H9 (cell line): ENCODE measurements around the gene CACNG5. TPM values are rescaled to one million over a fixed set of nuclear protein-coding genes. Genes with fewer than 3 reads are reported as not detected.
"Not testable (repeated sequence)": the region's sequence is repeated elsewhere in the genome, so short reads cannot be mapped to it uniquely, and the experiment has no call there.

ENCODE experiments used
- DNase-seq: peaks from one replicate; pipeline ENCODE4 v3.0.0-alpha.2; 2017
- H2AFZ ChIP-seq: one replicate; pipeline ENCODE4 v1.6.1; 2013; ENCODE audit warnings: mild to moderate bottlenecking, low read length, control low read depth, moderate library complexity
- H2AK5ac ChIP-seq: 2 replicates; pipeline ENCODE4 v1.6.1; 2013; ENCODE audit warnings: low read length, control low read depth, mixed read lengths; ENCODE audit not compliant: insufficient read length
- H2BK120ac ChIP-seq: one replicate; pipeline ENCODE4 v1.6.1; 2013; ENCODE audit warnings: low read depth, mild to moderate bottlenecking, low read length, control low read depth, inconsistent platforms; ENCODE audit not compliant: poor library complexity, severe bottlenecking
- H2BK12ac ChIP-seq: 2 replicates; pipeline ENCODE4 v1.6.1; 2013; ENCODE audit warnings: low read length, control low read depth, mixed read lengths, low read depth; ENCODE audit not compliant: insufficient read length
- H2BK15ac ChIP-seq: 2 replicates; pipeline ENCODE4 v1.6.1; 2013; ENCODE audit warnings: low read depth, low read length, control low read depth
- H2BK20ac ChIP-seq: one replicate; pipeline ENCODE4 v1.6.1; 2013; ENCODE audit warnings: low read depth, mild to moderate bottlenecking, low read length, control low read depth, inconsistent platforms; ENCODE audit not compliant: poor library complexity, severe bottlenecking
- H2BK5ac ChIP-seq: 2 replicates; pipeline ENCODE4 v1.6.1; 2013; ENCODE audit warnings: low read length, control low read depth, mixed read lengths; ENCODE audit not compliant: insufficient read length
- H3K14ac ChIP-seq: 2 replicates; pipeline ENCODE4 v1.6.1; 2013; ENCODE audit warnings: low read length, control low read depth; ENCODE audit not compliant: insufficient read depth
- H3K18ac ChIP-seq: 2 replicates; pipeline ENCODE4 v1.6.1; 2013; ENCODE audit warnings: low read depth, mild to moderate bottlenecking, mixed read lengths, low read length, control low read depth; ENCODE audit not compliant: insufficient read length
- H3K23ac ChIP-seq: 2 replicates; pipeline ENCODE4 v1.6.1; 2013; ENCODE audit warnings: low read length, control low read depth, mixed read lengths, low read depth; ENCODE audit not compliant: insufficient read length
- H3K23me2 ChIP-seq: 2 replicates; pipeline ENCODE4 v1.6.1; 2013; ENCODE audit warnings: low read depth, mild to moderate bottlenecking, mixed read lengths, low read length, control low read depth; ENCODE audit not compliant: insufficient read length, poor library complexity, severe bottlenecking
- H3K27ac ChIP-seq: 2 replicates; pipeline ENCODE4 v1.5.1; 2013; ENCODE audit warnings: low read length, control low read depth, mixed read lengths, low read depth; ENCODE audit not compliant: insufficient read length
- H3K27me3 ChIP-seq: 2 replicates; pipeline ENCODE4 v1.6.1; 2013; ENCODE audit warnings: low read length, control low read depth, inconsistent platforms; ENCODE audit not compliant: insufficient read depth
- H3K4ac ChIP-seq: 2 replicates; pipeline ENCODE4 v1.6.1; 2013; ENCODE audit warnings: low read depth, mild to moderate bottlenecking, control low read depth, inconsistent platforms, low read length, moderate library complexity
- H3K4me1 ChIP-seq: 2 replicates; pipeline ENCODE4 v1.6.1; 2013; ENCODE audit warnings: low read length, control low read depth, inconsistent platforms; ENCODE audit not compliant: insufficient read depth
- H3K4me2 ChIP-seq: 2 replicates; pipeline ENCODE4 v1.6.1; 2013; ENCODE audit warnings: low read length, control low read depth, mixed read lengths; ENCODE audit not compliant: insufficient read length, insufficient read depth
- H3K56ac ChIP-seq: 2 replicates; pipeline ENCODE4 v1.6.1; 2013; ENCODE audit warnings: low read depth, mild to moderate bottlenecking, mixed read lengths, low read length, control low read depth; ENCODE audit not compliant: insufficient read length
- H3K79me1 ChIP-seq: 2 replicates; pipeline ENCODE4 v1.6.1; 2013; ENCODE audit warnings: low read depth, mild to moderate bottlenecking, moderate library complexity, low read length, control low read depth, inconsistent platforms; ENCODE audit not compliant: insufficient read depth, poor library complexity, severe bottlenecking
- H3K79me2 ChIP-seq: 2 replicates; pipeline ENCODE4 v1.6.1; 2013; ENCODE audit warnings: low read length, control low read depth, inconsistent platforms; ENCODE audit not compliant: insufficient read depth
- H3K9ac ChIP-seq: 2 replicates; pipeline ENCODE4 v1.6.1; 2013; ENCODE audit warnings: low read length, control low read depth, mixed read lengths; ENCODE audit not compliant: insufficient read length; ENCODE audit errors: extremely low read depth
- H3K9me3 ChIP-seq: one replicate; pipeline ENCODE4 v1.6.1; 2013; ENCODE audit warnings: low read depth, low read length, inconsistent platforms; ENCODE audit not compliant: control insufficient read depth
- H3T11ph ChIP-seq: one replicate; pipeline ENCODE4 v1.6.1; 2013; ENCODE audit warnings: mild to moderate bottlenecking, low read length, control low read depth, inconsistent platforms
- H4K20me1 ChIP-seq: one replicate; pipeline ENCODE4 v1.6.1; 2013; ENCODE audit not compliant: control insufficient read depth, insufficient read length, insufficient read depth
- H4K5ac ChIP-seq: 2 replicates; pipeline ENCODE4 v1.6.1; 2013; ENCODE audit warnings: low read depth, mild to moderate bottlenecking, mixed read lengths, low read length, control low read depth; ENCODE audit not compliant: insufficient read length
- H4K8ac ChIP-seq: replicated peaks from 2 replicates; pipeline ENCODE4 v1.6.1; 2013; ENCODE audit warnings: low read length, control low read depth, mixed read lengths, low read depth; ENCODE audit not compliant: insufficient read length
- H4K91ac ChIP-seq: 2 replicates; pipeline ENCODE4 v1.6.1; 2013; ENCODE audit warnings: low read depth, mild to moderate bottlenecking, moderate library complexity, mixed read lengths, low read length, control low read depth; ENCODE audit not compliant: insufficient read length
- H3K27ac Mint-ChIP-seq, 3 experiments: 2 replicates in 2 of 3; 3 replicates in 1 of 3; pipeline ENCODE4 v1.8.0; 2020 to 2021; ENCODE audit warnings: mixed read lengths in 3 of 3, mild to moderate bottlenecking in 1 of 3, moderate library complexity in 1 of 3
- H3K27me3 Mint-ChIP-seq: 2 replicates; pipeline ENCODE4 v1.8.0; 2021; ENCODE audit warnings: low read depth, mild to moderate bottlenecking, moderate library complexity, mixed read lengths
- H3K36me3 Mint-ChIP-seq, 3 experiments: 2 replicates in 2 of 3; 3 replicates in 1 of 3; pipeline ENCODE4 v1.8.0; 2020 to 2021; ENCODE audit warnings: low read depth in 3 of 3, mixed read lengths in 3 of 3; ENCODE audit not compliant: insufficient read depth in 1 of 3
- H3K4me1 Mint-ChIP-seq, 2 experiments: 2 replicates each; pipeline ENCODE4 v1.8.0; 2020; ENCODE audit warnings: mixed read lengths in 2 of 2
- H3K4me3 Mint-ChIP-seq, 2 experiments: 2 replicates in 1 of 2; 3 replicates in 1 of 2; pipeline ENCODE4 v1.8.0; 2020 to 2021; ENCODE audit warnings: mild to moderate bottlenecking in 2 of 2, mixed read lengths in 2 of 2, moderate library complexity in 1 of 2
- H3K9me3 Mint-ChIP-seq, 2 experiments: 2 replicates in 1 of 2; 3 replicates in 1 of 2; pipeline ENCODE4 v1.8.0; 2020; ENCODE audit warnings: mild to moderate bottlenecking in 2 of 2, mixed read lengths in 2 of 2, moderate library complexity in 1 of 2
- WGBS: extraction: QIAGEN DNeasy Blood & Tissue Kit; methylation state at CpG from one replicate; pipeline ENCODE4 v1.1.7; 2013; ENCODE audit warnings: missing lambda C conversion rate, low lambda C conversion rate, mixed read lengths; ENCODE audit not compliant: insufficient read length; ENCODE audit errors: extremely low coverage; 5-methylcytosine and 5-hydroxymethylcytosine counted together
- total RNA-seq: library from RNA; stranded (reverse); gene quantifications from 2 replicates; pipeline ENCODE4 v1.2.1, GENCODE V29; 2021
- TF ChIP-seq, protein P1 (sequence below): fragments of 200-600 bp; sonication (generic); conservative IDR thresholded peaks from 3 replicates; pipeline ENCODE4 v1.8.0; 2021; ENCODE audit warnings: antibody characterized with exemption, mild to moderate bottlenecking

The CACNG5 gene
- total RNA-seq, 1 experiment from 2014 or later, result 1.6 TPM

DNA sequence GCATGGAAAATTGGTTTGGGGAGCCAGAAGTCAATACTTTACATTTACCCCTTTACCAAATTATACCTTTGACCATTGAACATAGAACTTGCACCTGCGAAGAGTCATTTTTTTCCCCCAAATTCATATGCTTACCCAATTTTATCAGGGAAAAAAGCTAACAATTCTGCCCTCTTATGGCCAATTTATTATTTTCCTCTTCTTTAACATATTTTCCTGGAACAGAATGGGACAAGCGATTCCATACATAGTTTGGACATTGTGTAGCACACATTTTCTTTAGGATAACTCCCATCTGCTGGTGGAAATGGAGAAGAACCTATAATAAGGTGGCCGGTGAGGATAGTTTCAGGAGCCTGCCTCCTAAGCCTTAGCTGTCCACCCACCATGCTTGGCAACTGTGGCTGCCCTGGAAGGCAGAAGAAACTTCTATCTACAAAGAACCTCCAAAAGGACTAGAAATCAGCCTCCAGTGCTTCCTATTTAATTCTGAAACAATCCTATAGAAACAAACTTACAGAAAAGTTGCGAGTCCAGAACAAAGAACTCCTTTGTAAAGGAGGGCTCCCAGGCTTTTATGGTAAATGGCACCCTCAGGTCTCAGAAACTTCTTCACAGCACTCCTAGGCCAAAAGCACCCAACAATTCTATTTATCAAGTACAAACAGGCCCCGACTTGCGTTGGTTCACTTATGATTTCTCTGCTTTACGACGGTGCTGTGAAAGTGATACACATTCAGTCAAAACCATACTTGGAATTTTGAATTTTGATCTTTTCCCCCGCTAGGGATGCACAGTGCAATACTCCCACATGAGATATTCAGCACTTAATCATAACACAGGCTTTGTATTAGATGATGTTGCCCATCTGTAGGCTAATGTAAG, 65.5 kb downstream of the CACNG5 start:
- no CpG with 5 or more reads among the region's 9 CpGs for WGBS
- Histone ChIP-seq H2BK20ac (no peak overlapping the region), H4K5ac (no peak overlapping the region), H2BK120ac (no peak overlapping the region), H2BK5ac (no peak overlapping the region), H3K4me1 (no peaks in the 10 kb centered on the region), H2AFZ (no peak overlapping the region), H3K23ac (no peak overlapping the region), H3K4ac (no peak overlapping the region), H4K91ac (no peak overlapping the region), H3K9me3 (no peaks in the 10 kb centered on the region), H3K79me2 (no peaks in the 10 kb centered on the region), H3K4me2 (no peak overlapping the region), H3K56ac (no peak overlapping the region), H2BK12ac (no peak overlapping the region), H2AK5ac (no peak overlapping the region), H4K20me1 (no peaks in the 10 kb centered on the region), H3K9ac (no peak overlapping the region), H4K8ac (no peak overlapping the region), H3K23me2 (no peaks in the 10 kb centered on the region), H3K27me3 (no peaks in the 10 kb centered on the region), H3K18ac (no peak overlapping the region), H2BK15ac (no peak overlapping the region), H3K79me1 (no peaks in the 10 kb centered on the region), H3T11ph (no peak overlapping the region), H3K14ac (no peak overlapping the region), H3K27ac (no peak overlapping the region)
- Mint-ChIP-seq H3K4me1 (peaks cover 0 to 11% of the 10 kb centered on the region in 2 experiments), H3K36me3 (no peaks in the 10 kb centered on the region), H3K27me3 (peaks cover 3% of the 10 kb centered on the region; the same call in 1 of the 2 replicates), H3K9me3 (no peaks in the 10 kb centered on the region), H3K4me3 (no peak overlapping the region), H3K27ac (no peak overlapping the region)
- TF ChIP-seq, protein P1, sequence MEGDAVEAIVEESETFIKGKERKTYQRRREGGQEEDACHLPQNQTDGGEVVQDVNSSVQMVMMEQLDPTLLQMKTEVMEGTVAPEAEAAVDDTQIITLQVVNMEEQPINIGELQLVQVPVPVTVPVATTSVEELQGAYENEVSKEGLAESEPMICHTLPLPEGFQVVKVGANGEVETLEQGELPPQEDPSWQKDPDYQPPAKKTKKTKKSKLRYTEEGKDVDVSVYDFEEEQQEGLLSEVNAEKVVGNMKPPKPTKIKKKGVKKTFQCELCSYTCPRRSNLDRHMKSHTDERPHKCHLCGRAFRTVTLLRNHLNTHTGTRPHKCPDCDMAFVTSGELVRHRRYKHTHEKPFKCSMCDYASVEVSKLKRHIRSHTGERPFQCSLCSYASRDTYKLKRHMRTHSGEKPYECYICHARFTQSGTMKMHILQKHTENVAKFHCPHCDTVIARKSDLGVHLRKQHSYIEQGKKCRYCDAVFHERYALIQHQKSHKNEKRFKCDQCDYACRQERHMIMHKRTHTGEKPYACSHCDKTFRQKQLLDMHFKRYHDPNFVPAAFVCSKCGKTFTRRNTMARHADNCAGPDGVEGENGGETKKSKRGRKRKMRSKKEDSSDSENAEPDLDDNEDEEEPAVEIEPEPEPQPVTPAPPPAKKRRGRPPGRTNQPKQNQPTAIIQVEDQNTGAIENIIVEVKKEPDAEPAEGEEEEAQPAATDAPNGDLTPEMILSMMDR, result peak; percentile 47
- no peak for DNase-seq

DNA sequence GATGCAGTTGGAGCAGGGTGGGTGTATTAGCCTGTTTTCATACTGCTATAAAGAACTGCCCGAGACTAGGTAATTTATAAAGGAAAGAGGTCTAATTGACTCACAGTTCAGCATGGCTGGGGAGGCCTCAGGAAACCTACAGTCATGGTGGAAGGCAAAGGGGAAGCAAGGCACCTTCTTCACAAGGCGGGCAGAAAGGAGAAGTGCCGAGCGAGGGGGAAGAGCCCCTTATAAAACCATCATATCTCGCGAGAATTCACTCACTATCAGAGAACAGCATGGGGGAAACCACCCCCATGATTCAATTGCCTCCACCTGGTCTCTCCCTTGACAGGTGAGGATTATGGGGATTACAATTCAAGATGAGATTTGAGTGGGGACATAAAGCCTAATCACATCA, 68.4 kb downstream of the CACNG5 start:
- not testable (repeated sequence) for H3K4me2 ChIP-seq, H2AK5ac ChIP-seq, DNase-seq, H3K9me3 Mint-ChIP-seq, H2AFZ ChIP-seq, H2BK12ac ChIP-seq, H2BK120ac ChIP-seq, H4K5ac ChIP-seq, H3T11ph ChIP-seq, H3K4me3 Mint-ChIP-seq, H3K27me3 ChIP-seq, H3K4me1 Mint-ChIP-seq, H3K27ac ChIP-seq, H3K9me3 ChIP-seq, H2BK15ac ChIP-seq, H3K36me3 Mint-ChIP-seq, H4K8ac ChIP-seq, H3K79me2 ChIP-seq, H3K23me2 ChIP-seq, H3K18ac ChIP-seq, H3K23ac ChIP-seq, H3K4me1 ChIP-seq, H2BK20ac ChIP-seq, H3K4ac ChIP-seq, H3K9ac ChIP-seq, H3K56ac ChIP-seq, H3K14ac ChIP-seq, H4K91ac ChIP-seq, H3K79me1 ChIP-seq, H2BK5ac ChIP-seq, H4K20me1 ChIP-seq
- Mint-ChIP-seq H3K27ac (peak overlapping the region in 1 of 3 experiments; percentile 37; a peak in 1 of 7 replicates), H3K27me3 (peaks cover 14% of the 10 kb centered on the region)
- no CpG with 5 or more reads among the region's 6 CpGs for WGBS
